NCI-H2196 (cell line): Measurements from ENCODE around the gene RAD51B.

Source experiments
- DNase-seq: peaks from one replicate; lab custom pipeline; 2025; ENCODE audit not compliant: unreplicated experiment; lab: John Stamatoyannopoulos, UW

Gene RAD51B

DNA sequence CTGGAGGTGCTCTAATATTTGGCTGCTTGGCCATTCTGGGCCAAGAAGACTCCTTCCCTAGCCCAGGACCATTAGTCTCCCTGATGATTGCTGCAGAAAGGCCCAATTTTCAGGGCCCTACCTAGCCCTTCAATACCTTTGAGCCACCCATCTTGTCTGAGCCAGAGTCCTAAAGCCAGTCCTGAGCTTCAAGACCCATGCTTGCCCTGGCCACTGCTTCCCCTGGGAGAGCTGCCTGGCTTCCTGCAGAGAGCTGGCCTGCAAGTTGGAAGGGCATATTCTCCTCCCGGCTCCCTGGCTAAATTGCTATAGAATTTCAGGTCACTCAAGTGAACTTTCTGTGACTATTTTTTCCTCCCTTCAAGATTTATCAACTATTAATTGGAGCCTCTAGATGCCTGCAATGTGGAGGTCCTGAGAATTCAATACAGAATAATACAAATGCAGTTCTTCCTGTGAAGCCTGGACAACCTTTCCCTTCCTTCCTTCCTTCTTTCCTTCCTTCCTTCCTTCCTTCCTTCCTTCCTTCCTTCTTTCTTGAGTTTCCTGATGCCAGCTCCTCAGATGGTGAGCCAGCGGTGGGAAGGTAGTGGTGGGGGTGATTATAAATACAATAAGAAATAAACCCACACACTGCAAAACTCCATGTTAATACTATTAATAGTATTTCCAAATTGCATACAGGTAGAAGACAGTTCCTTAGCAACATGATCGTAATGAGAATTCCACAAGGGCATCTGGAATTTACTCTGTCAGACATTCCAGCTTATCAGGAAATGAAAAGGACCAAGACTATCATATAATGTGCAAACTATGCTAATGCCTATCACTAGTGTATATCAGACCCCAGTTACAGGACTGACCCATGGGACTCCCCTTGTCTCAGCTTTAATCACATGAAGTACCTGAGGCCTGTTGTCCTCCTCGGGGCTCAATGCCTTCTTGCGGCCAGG is 865.2 kb downstream of the RAD51B start:
- no peak for DNase-seq

DNA sequence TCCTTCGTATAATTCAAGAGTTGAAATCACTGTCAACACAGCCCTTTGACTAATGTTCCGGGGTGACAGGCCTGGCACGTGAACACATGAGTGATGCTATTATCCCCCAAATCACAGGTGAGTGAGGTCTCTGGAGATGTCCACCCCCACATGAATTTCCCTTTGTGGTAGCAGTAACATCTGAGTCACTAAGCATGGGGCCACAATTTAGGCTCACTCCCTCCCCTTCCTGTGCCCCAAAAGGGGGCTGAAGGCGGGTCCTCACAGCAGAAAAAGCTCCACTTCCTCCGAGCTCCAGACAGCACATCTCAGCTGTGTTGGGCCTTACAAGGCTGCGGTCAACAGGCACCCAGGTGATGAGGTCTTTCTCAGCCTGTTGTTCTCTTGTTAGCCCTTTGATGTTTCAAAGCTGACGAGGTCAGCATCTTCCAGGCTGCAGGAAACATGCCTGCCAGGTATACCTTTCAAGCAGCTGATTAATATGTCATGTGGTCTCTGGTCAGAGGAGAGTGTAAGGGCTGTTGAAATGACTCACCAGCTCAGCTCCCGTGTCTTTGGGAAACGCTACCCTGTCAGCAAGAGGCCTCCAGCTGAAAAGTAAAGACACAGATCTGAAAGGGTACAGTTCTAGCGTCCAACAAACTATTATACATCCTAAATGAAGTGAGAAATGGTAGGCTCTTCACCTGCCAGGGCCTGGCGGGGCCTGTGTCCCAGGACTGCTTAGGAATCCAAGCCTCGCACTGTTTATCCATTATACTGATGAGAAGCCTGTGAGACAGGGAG is 866.0 kb downstream of the RAD51B start:
- peak; percentile 57 for DNase-seq

DNA sequence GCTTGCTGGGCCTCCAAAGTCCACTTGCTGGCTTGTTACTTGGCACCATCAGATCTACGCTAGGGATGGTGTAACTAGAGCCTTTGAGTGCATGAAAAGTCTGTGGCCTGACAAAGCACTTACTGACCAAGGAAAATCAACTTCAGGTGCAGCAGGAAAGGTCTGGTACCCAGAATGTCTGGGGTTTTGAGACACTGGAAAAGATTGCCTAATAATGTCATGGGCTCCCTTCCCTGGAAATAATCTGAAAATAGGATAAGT is 866.6 kb downstream of the RAD51B start:
- DNase-seq = no peak

DNA sequence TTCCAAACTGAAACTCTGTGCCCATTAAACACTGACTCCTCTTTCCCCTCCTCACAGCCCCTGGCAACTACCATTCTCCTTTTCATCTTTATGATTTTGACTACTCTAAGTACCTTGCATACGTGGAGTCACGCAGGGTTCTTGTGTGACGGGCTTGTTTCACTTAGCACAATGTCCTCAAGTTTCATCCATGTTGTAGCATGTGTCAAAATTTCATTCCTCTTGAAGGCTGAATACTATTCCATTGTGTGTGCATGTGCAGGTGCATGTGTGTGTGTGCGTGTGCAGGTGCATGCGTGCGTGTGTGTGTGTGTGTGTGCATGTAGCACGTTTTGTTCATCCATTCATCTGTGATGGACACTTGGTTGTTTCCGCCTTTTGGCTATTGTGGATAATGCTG is 867.1 kb downstream of the RAD51B start:
- DNase-seq = no peak

DNA sequence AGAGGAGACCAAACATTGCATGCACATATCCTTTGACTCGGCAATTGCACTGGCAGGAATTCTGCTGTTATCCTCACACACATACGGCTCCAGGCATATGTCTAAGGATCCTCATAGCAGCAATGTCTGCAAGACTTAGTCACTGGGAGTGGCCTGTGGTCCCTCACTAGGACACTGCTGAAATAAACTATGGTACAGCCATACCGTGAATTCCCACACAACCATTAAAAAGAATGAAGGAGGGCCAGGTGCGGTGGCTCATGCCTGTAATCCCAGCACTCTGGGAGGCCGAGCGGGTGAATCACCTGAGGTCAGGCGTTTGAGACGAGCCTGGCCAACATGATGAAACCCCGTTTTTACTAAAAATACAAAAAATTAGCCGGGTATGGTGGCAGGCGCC is 868.2 kb downstream of the RAD51B start:
- DNase-seq = no peak

DNA sequence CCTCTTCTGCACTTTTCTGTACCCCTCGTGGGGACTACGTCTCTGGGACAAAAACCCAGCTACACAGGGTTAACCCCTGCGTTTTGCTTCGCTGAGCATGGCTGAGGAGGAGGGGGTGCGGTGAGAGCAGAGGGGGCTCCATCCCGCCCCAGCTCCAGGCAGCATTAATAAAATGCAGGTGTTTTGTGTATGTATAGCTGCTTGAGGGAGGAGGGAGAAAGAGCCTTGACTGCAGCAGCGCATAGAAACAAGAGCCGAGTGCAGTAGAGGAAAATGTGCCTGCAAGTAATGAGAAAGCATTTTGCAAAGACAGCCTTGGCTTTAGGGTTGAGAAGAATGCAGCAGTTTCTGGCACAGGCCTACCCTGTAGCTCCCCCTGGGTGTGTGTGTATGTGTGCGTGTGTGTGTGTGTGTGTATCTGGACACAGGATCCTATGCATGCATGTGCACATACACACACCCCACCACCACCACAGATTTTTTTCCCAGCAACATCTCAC is 869.3 kb downstream of the RAD51B start:
- no peak for DNase-seq

DNA sequence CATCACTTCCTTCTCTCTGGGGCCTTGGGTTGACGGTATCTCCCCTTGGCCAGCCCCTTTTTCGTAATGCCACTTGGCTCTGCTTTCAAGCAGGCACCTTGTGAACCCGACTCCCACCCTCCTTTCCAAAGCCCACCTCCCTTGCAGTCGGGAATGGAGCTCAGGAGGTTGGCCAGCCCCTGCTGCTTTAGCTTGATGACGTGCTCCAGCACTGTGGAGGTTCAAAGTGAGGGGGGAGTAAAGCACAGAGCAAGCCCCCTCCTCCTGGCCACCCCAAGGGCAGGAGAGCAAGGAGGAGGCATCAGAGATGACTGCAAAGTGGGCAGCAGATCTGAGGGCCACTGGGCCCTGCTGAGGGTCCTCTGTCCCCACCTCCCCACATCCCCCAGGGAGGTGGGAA is 869.9 kb downstream of the RAD51B start:
- DNase-seq = no peak

DNA sequence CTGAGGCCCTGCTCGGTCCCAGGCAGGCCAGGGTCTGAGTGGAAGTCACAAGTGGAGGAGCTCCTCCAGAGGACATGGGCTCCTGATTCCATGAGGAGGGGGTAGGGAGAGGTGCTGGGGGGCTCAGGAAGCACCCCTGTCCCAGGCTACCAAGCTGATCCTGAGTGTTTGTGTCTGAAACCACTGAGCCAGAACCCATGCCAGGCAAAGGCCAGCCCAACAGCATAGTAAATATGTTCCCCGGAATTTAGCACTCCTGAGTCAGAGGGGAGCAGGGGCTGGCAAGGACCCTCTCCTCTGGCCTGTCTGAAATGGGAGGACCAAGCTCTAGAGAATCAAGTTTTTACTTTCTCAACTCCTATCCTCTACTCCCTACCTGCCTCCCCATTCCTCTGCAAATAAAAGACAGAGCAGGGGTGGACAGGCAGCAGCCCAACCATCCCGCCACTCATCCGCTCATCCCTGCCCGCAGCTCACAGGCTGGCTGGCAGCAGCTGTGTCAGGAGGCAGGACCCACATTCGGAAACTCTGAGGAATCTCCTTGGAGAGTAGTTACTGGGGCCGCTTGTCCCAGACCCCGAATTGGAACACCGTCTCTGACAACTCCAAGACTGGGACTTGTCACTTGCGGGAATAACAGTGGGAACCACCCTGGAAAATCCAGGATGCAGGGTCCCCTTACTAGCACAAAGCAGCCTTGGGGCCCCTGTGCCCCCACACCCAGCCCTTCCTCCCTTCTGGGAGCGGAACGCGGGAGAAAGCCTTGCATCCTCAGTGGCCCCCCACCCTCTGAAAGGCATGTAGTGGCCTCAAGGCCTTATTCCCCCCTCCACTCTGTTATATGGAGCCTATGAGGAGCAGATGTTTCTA is 870.7 kb downstream of the RAD51B start:
- no peak for DNase-seq

DNA sequence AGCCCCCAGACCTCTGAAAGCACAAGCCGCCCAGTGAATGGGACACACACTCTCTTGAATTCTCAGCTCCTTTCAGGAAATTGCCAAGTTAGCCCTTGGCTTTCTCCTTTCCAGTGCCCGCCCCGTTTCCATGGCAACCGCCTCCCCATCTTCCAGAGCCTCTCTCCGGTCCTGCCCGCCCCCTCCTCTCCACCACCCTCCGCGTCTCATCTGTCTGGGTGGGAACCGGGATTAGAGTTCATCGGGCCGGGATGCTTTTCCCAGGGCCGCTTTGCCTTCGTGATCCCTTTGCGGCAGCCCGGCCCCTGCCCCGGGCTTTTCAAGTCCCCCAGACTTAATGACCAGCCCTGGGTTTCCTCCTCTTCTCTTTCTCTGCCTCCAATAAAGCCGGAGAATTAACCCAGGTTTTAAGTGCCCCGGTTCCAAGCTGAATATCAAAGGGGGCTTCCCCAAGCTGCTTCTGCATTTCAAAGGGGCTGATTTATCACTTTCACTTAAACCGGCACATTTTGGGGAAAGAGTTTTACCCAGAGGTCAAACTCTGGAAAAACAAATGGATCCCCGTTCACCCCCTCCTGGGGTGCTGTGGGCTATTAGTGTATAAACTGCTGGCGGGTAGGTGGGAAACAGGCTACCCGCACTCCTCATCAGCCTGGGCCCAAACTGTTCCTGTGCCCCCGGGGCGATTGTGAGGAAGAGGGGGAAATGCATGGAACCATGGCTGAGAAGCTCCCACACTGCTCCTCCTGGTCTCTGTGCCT is 871.6 kb downstream of the RAD51B start:
- DNase-seq = no peak

DNA sequence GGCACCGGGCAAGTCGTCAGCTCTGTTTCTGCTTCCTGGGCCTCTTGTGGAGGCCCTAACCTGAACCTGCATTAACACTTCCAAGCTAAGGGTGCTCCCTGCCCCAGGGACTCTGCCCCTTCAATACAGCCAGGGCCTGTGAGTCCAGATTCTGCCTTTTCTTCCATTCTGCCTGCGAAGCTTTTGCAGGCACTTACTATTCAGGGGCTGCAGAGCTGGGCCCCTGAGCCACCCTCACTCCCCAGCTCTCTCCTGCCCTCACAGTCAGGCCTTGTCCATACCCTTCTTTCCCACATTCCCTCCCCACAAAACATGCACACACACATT is 872.2 kb downstream of the RAD51B start:
- DNase-seq = no peak

DNA sequence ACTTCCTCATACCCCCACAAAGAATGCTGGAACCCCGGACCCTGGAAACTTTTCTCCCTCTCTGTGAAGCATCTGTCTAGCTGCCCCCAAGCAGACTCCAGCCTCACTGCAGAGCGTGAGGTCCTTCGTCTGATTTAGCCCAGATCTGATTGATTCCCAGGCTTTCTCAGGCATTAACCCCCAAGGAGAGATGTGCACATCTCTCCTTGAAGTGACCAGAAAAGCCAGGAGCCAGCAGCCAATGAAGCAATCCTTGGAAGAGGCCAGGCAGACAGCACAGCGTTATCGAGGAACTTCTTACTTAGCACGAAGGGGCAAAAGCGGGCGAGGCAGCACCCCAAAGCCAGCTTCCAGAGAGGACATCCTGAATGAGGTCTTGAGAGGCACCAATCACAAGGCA is 872.6 kb downstream of the RAD51B start:
- DNase-seq = no peak

DNA sequence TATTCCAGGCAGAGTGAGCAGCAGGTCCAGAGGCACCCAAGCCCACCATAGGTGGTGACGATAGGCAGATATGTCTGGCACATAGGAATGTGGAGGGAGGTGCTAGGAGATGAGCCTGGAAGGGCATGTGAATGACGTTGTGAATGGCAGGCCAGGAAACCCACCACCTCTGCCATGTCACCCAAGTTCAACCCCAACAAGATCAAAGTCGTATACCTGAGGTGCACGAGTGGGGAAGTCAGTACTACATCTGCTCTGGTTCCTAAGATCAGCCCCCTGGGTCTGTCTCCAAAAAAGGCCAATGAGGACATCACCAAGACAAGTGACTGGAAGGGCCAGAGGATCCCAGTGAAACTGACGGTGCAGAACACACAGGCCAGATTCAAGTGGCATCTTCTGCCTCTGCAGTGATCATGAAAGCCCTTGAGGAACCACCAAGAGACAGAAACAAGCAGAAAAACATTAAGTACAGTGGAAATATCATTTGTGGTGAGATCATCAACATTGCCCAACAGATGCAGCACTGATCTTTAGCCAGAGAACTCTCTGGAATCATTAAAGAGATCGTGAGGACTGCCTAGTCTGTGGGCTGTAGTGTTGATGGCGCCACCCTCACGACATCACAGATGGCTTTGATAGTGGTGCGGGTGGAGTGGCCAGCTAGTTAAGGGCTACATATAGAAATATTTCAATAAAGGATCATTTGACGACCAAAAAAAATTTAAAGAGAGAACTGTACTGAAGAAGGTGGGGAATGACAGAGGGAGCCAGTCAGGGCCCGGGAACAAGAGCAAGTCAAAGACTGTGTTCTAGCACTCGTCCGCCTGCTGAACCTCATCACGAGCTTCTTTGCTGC is 873.6 kb downstream of the RAD51B start:
- DNase-seq = no peak

DNA sequence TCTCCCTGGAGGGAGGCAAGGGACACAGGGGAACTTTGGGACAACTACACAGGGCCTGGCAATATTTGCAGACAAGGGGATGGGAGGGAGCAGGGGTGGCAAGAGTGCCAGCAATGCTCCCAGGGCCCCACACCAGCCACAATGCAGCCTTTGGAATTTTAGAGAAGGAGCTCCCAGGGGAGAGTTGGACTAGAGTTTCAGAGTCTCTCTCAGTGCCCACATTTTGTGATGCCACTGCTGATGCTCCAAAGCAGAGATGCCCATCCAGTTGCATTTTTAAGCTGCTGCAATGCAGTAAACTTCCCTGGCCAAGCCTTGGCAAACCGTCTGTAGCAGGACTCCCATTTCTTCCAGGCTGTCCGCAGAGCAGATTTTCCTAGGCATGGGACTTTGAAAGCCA is 874.3 kb downstream of the RAD51B start:
- DNase-seq = no peak

DNA sequence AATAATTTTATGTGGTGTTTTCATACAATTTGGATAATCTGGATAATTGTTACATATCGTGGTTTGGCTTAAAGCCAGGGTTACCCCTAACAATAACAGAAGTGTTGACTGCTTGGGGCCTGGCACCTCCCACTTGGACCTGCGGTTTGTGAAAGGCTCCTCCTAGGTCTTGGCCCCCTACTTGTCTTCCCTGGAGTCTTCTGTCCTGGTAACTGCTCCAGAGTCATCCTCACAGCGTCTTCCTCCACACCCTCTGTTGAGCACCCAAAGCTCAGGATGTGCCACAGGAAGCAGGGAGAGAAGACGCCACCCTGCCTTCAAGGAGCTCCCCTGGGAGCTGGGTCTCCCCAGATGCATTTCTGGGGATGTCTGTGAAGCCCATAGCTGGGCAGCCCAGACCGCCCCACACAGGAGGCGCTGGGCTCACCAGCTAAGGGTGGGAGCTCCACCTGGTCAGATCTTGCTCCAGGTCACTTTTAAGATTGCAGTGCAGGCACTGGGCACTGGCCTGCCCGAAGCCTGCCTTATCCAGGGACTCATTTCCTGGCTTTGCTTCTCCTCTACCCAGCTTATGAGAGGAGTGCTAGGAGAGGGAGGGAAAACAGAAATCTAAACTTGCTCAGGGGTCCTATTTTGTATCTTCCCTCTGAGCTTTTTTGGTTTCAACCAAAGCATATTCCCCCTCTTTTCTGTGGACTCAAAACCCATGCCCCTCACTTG is 875.1 kb downstream of the RAD51B start:
- no peak for DNase-seq

DNA sequence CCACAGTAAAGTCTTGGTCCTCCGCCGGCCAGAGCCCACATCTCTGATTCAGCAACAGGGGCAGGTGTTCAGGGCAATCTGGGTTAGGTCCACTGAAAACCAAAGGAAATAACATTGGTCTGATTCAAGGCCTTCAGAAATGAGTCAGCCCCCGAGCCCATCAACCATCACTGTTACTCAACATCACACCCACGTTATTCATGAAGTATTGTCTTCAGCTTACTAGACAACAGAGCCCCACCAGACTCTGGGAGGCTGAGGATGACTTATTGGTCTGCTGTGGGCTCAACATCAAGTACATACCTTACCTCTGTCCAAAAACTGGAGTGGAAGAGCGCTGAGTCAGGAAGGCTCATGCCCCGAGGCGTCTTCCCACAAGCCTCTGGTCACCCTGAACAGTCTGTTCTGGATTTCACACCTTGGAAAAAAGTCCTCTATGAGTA is 875.8 kb downstream of the RAD51B start:
- DNase-seq = no peak

DNA sequence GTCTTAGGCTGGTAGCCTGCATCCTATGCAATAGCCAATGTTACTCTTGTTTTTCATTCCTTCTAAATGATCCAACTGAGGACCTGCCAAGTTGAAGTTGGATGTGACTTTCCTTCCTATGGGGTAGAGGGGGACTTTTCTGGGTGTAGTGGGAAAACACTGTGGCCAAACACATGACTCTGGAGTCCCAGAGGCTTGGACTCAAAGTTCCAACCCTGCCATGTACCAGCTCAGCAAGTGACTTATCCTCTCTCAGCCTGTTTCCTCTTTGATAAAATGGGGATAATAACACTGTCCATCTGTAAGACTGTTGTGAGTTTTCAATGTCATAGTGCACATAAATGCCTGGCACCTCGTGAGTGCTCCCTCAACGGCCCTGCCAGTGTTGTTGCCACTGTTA is 876.3 kb downstream of the RAD51B start:
- no peak for DNase-seq

DNA sequence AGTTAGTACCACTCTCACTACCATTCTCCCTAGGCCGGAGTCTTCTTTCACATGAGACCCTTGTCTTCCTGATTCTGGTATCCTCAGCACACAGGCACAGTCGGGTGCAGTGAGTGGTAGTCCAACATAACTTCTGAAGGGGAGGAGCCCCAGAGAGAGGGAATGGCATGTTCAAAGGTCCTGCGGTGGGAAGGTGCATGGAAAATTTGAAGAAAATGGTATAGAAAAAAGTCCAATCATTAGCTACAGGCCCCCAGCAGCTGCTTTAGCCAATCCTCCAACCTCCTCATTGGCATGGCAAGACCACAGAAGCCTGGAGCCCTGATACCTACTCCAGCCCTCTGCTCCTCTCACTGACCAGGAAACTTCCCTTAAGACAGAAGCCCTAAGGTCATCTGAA is 876.7 kb downstream of the RAD51B start:
- no peak for DNase-seq

DNA sequence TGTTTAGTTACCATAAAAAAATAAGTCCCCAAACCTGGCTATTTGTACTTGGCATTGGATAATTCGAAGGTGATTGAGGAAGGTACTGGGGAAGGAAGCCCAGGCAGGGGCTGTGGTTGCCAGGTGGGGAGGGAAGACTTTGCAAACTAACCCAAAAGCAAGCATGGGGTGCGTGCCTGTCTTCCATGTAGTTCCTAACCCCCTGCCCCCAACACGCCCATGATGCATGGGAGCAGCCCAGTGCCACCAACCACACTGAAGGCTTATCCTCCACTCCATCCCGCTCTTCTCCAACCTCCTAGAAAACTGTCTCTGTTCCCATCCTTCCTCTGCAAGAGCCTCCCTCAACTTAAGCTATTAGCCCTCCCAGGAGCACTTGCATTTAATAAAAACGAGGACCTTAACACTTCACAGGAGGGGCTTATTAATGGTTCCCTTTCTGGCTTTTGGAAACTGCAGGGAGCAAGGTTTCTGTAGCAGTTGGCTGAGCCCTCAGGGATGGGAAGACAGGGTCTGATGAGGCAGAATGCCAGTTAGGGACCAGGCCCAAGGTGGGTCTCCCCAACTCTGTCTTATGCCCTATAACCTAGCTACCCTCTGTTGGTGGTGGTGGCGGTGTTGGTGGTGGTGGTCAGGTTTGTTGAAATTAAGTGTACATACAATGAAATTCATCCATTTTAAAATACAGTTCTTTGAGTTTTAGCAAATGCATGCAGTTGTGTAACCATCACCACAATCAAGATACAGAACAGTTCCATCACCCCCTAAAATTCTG is 877.3 kb downstream of the RAD51B start:
- no peak for DNase-seq
